ENCODE measurements around the gene VEGFB.

The VEGFB gene

GRCh38 chr11:64247729-64248531, 13.5 kb downstream of the VEGFB start:
- DNase-seq (ENCODE audit: low spot score) = no peak

- no peak for DNase-seq (ENCODE audit: low spot score)
Measured at GRCh38 chr11:64248578-64248977, 14.2 kb downstream of the VEGFB start.

GRCh38 chr11:64249038-64249437, 14.7 kb downstream of the VEGFB start:
- DNase-seq (ENCODE audit: low spot score) = no peak

GRCh38 chr11:64249563-64250414, 15.4 kb downstream of the VEGFB start:
- DNase-seq (ENCODE audit: low spot score) = no peak

GRCh38 chr11:64250415-64251015, 16.1 kb downstream of the VEGFB start:
- no peak for DNase-seq (ENCODE audit: low spot score)

GRCh38 chr11:64251016-64251752, 16.8 kb downstream of the VEGFB start, which contains the start of gene PLCB3:
Gene PLCB3, plus strand, starts transcription at chr11:64251530. Its CDS starts 120 bp downstream, at chr11:64251650.
- peak; percentile 86 for DNase-seq (ENCODE audit: low spot score)

GRCh38 chr11:64251753-64252002, 17.3 kb downstream of the VEGFB start:
- no peak for DNase-seq (ENCODE audit: low spot score)

- peak; percentile 70 for DNase-seq (ENCODE audit: low spot score)
Measured at GRCh38 chr11:64252003-64252872, 17.9 kb downstream of the VEGFB start.

GRCh38 chr11:64253043-64253442, 18.7 kb downstream of the VEGFB start:
- DNase-seq (ENCODE audit: low spot score) = no peak

GRCh38 chr11:64253481-64253880, 19.1 kb downstream of the VEGFB start:
- DNase-seq (ENCODE audit: low spot score) = peak; percentile 29

GRCh38 chr11:64254326-64254725, 19.9 kb downstream of the VEGFB start:
- DNase-seq (ENCODE audit: low spot score) = no peak

GRCh38 chr11:64255135-64256128, 21.0 kb downstream of the VEGFB start:
- DNase-seq (ENCODE audit: low spot score) = no peak

GRCh38 chr11:64256300-64256699, 21.9 kb downstream of the VEGFB start:
- DNase-seq (ENCODE audit: low spot score) = no peak

GRCh38 chr11:64258356-64258755, 24.0 kb downstream of the VEGFB start:
- no peak for DNase-seq (ENCODE audit: low spot score)

GRCh38 chr11:64258946-64259532, 24.7 kb downstream of the VEGFB start:
- DNase-seq (ENCODE audit: low spot score) = no peak

- DNase-seq (ENCODE audit: low spot score) = no peak
Measured at GRCh38 chr11:64259533-64260067, 25.2 kb downstream of the VEGFB start.

- no peak for DNase-seq (ENCODE audit: low spot score)
Measured at GRCh38 chr11:64260147-64260708, 25.8 kb downstream of the VEGFB start.

- DNase-seq (ENCODE audit: low spot score) = no peak
Measured at GRCh38 chr11:64261556-64262080, 27.2 kb downstream of the VEGFB start.

All from AG08395 (cell line).